ENCODE measurements around the gene TBC1D9B. TPM values are rescaled to one million over a fixed set of nuclear protein-coding genes. Genes with fewer than 3 reads are reported as not detected.
A peak's percentile ranks its signal among the peaks of the same experiment; 100 is the strongest.

The TBC1D9B gene
- total RNA-seq, 1 donor from 2014 or later, result 94.0 TPM

DNA sequence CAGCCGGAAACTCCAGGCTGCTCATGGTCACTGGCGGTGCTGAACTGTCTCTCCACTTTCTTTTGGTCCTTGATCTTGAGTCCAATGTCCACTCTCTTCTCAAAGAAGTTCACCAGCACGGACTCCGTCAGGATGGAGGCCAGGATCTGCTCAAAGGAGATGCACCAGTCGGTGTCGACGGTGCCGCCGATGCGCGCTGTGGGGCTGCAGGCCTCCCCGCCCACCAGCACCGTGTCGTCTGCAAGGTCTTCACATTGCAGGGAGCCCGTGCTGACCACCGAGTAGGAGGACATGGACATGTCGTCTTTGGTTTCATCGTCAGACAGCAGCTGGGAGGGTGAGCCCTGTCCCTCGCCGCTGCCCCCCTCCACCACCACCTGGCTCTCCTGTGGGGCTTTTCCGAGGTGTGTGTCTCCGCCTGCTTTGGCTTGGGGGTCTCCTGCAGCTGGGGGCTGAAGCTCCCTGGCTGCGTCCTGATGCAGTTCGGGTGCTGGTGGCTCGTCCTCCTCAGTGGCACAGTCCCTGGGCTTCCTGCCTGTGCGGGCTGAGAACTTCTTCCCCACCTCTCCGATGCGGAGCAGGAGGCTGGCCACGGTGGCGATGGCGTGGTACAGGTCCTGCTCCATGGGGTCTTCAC is 44.1 kb downstream of the TBC1D9B start:
- Histone ChIP-seq H3K27ac (no peak overlapping the region), H3K4me3 (no peak overlapping the region), H3K27me3 (ENCODE audit: low read depth) (no peaks in the 10 kb centered on the region), H3K9me3 (peaks cover 6% of the 10 kb centered on the region), H3K4me1 (no peaks in the 10 kb centered on the region), H3K36me3 (peaks cover 53% of the 10 kb centered on the region)
- TF ChIP-seq, protein P1, sequence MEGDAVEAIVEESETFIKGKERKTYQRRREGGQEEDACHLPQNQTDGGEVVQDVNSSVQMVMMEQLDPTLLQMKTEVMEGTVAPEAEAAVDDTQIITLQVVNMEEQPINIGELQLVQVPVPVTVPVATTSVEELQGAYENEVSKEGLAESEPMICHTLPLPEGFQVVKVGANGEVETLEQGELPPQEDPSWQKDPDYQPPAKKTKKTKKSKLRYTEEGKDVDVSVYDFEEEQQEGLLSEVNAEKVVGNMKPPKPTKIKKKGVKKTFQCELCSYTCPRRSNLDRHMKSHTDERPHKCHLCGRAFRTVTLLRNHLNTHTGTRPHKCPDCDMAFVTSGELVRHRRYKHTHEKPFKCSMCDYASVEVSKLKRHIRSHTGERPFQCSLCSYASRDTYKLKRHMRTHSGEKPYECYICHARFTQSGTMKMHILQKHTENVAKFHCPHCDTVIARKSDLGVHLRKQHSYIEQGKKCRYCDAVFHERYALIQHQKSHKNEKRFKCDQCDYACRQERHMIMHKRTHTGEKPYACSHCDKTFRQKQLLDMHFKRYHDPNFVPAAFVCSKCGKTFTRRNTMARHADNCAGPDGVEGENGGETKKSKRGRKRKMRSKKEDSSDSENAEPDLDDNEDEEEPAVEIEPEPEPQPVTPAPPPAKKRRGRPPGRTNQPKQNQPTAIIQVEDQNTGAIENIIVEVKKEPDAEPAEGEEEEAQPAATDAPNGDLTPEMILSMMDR (IDR thresholded peaks at IDR 0.05), result no peak
- ATAC-seq, result no peak
- intact Hi-C loops (cut with DNase I), result no loop called here
- DNase-seq, result no peak

DNA sequence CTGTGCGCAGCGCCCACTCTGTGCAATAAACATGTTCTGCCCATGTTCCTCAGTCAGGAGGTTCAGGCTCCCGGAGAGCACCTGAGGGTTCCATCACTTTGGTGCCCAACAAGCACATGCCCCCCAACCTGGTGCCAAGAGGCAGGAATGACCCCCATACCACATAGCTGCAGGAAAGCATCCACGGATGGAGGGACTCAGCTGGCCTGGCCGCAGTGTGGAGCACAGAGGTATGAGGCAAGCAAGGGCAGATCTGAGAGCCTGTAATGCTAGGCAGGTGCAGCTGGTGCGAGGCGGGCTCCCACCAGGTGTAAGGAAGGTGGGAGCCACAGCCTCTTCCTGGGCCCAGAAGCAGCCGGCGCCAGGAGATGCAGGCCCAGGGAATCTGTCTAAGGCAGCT is 44.8 kb downstream of the TBC1D9B start:
- Histone ChIP-seq H3K36me3 (peaks cover 53% of the 10 kb centered on the region), H3K4me3 (no peak overlapping the region), H3K9me3 (peaks cover 6% of the 10 kb centered on the region), H3K27ac (no peak overlapping the region), H3K27me3 (ENCODE audit: low read depth) (no peaks in the 10 kb centered on the region), H3K4me1 (peaks cover 1% of the 10 kb centered on the region)
- ATAC-seq (no peak), DNase-seq (no peak)
- TF ChIP-seq, protein P1 (IDR thresholded peaks at IDR 0.05), result no peak
- intact Hi-C loops (cut with DNase I), result no loop called here

DNA sequence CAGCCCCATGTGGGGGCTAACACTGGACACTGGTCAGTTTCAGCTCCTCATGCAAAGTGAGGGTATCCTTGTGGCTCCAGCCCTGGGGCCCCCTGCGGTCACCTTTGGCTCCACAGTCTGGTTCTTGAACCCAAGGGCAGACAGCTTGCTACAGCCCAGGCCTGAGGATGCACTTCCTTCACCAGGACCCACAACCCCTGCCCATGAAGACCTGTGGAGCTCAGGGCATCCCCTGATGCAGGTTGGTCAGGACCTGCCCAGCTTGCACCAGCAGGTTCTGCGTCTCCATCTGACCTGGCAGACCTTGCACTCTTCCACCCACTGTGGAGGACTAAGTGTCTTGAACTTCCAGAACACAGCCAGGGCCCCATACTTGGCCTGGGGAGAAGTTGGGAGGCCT is 45.4 kb downstream of the TBC1D9B start:
- Histone ChIP-seq H3K36me3 (peaks cover 49% of the 10 kb centered on the region), H3K9me3 (peaks cover 6% of the 10 kb centered on the region), H3K4me3 (no peak overlapping the region), H3K4me1 (peaks cover 7% of the 10 kb centered on the region), H3K27me3 (ENCODE audit: low read depth) (no peaks in the 10 kb centered on the region), H3K27ac (no peak overlapping the region)
- ATAC-seq (no peak), DNase-seq (no peak)
- intact Hi-C loops (cut with DNase I), result no loop called here
- TF ChIP-seq, protein P1 (IDR thresholded peaks at IDR 0.05), result no peak

DNA sequence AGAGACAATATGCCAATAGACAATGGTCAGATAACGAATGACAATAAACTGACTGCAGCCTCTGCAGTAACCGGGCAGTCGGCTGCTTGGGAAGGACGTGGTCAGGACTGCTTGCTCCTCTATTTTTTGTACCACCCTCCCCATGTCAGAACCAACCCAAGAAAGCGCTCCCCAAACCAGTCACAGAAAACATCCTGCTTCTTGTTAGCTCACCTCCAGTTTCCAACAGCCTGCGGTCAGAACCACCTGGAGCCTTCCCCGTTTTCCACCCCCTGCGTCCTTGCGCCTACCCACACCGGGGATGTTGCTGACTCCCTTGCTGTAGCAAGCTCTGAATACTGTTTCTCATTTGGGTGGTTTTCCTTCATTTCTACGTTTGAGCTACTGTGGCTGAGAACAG is 47.4 kb downstream of the TBC1D9B start:
- peaks cover 14% of the 10 kb centered on the region for H3K4me1 ChIP-seq
- peaks cover 38% of the 10 kb centered on the region for H3K36me3 ChIP-seq
- no peak overlapping the region for H3K27ac ChIP-seq
- H3K9me3 ChIP-seq, result peaks cover 6% of the 10 kb centered on the region
- H3K27me3 ChIP-seq (ENCODE audit: low read depth), result no peaks in the 10 kb centered on the region
- H3K4me3 ChIP-seq, result no peak overlapping the region
- ATAC-seq (no peak), DNase-seq (no peak)
- intact Hi-C loops (cut with DNase I), result no loop called here
- TF ChIP-seq, protein P1 (IDR thresholded peaks at IDR 0.05), result no peak

DNA sequence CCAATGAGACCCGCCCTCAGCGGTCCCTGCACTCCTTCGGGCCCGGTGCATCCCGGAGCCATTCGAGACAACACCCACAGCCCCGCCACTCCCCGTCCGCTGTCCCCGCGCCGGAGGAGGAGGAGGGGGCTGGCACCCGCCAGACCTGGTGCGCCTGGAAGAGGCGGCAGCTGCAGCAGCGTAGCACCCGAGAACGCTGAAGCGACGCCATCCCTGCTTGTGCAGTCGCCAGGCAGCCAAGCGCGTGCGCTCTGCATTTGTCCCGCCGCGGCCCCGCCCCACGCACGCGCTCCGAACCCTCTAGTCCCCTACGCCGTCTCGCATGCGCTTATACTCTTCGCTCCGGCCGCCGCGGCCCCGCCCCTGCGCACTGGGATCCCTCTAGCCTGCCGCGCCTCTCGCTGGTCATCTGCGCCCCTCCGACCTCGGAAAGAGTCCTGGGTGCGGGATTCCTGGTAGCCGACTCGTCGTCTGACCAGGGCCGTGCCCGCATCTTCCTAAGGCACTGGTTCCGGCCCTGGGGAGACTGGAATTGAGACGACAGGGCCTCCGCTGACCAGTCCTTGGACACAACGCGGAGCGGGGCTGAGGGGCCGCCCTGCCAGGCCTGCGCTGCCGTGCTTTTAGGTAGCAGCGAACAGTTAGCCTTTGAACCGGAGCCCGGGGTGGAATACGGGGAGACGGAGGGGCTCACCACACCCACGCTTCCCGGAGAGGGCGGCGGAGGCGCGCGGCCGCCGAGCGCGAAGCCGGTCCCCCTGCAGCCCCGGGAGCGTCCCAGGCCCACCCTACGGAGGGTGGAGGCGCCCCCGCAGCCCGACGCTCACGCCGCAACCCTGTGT is 48.9 kb downstream of the TBC1D9B start, which contains the start of gene MRNIP:
TSS of gene MRNIP (minus strand) at position 232 of the 842 bp plus-strand sequence. CDS start at position 211, 21 bp downstream.
- intact Hi-C loops (cut with DNase I), result no loop called here

More for the DNA sequence above, 48.9 kb downstream of the TBC1D9B start, which contains the start of gene MRNIP:
- H3K27me3 ChIP-seq (ENCODE audit: low read depth), result no peaks in the 10 kb centered on the region
- H3K4me3 ChIP-seq, result peak within 1 kb of the TSS; percentile 94
- peaks cover 23% of the 10 kb centered on the region for H3K36me3 ChIP-seq
- DNase-seq (peak; percentile 99), ATAC-seq (peak; percentile 100)
- H3K27ac ChIP-seq, result peak within 1 kb of the TSS; percentile 83
- H3K9me3 ChIP-seq, result peaks cover 6% of the 10 kb centered on the region
- TF ChIP-seq, protein P1 (IDR thresholded peaks at IDR 0.05), result no peak
- peaks cover 14% of the 10 kb centered on the region for H3K4me1 ChIP-seq

All from lower lobe of right lung (tissue), 2 donors.